NOMO-1 (cell line): ENCODE data around the gene LRRC72.

ENCODE experiments used
- DNase-seq, 2 experiments: peaks; one replicate each; lab custom pipeline; 2025; ENCODE audit not compliant: unreplicated experiment in 2 of 2; lab: John Stamatoyannopoulos, UW

The LRRC72 gene

DNA sequence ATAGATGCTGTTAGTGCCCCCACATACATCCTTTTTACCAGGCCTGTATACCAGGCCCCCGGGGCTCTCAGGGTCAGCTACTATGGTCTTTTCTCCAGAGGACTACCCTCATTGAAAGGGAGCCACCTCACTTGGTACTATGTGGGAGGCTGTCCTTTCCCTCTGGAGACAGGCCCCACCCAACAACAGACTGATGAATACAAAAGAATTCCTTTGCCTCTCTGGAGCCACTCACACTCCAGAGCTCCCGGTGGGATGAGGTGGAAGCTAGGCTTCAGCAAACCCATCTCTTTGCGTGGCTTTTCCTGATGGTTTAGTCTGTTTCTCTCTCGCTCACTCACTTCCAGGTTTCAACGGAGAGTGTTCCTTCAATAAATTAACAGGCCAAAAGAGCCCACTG is 88.6 kb downstream of the LRRC72 start:
- no peak for DNase-seq

- DNase-seq = no peak
These were observed 89.5 kb downstream of the LRRC72 start for GRCh38 chr7:16616122-16616521.

DNA sequence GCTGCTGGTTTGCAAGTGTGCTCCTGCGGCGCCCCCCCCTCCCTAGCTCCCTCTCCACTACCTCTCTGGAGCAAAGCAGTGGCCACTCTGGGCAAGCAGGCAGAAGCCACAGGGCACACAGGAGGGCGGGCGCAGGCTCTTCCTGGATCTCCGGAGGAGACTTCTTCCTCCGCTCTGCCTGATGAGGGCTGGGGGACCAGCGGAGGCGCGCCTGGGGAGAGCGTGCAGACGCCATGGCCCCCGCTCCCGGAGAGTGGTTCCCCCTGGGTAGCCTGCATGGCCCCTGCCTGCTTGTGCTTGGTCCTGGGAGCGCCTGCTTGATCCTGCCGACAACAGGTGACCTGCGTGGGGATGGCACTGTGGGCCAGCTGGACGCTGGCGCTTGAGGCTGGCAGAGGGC is 89.9 kb downstream of the LRRC72 start:
- no peak for DNase-seq

- no peak for DNase-seq
These were observed 93.4 kb downstream of the LRRC72 start for GRCh38 chr7:16619979-16620408.

- no peak for DNase-seq
These were observed 99.8 kb downstream of the LRRC72 start for GRCh38 chr7:16626388-16626787.

- DNase-seq = no peak
These were observed 100.6 kb downstream of the LRRC72 start for GRCh38 chr7:16627236-16627635.

GRCh38 chr7:16630654-16631053 is 104.0 kb downstream of the LRRC72 start:
- no peak for DNase-seq
